ENCODE measurements around the gene PCCB. TPM values are rescaled to one million over a fixed set of nuclear protein-coding genes. Genes with fewer than 3 reads are reported as not detected.
"Not testable (repeated sequence)": the region's sequence is repeated elsewhere in the genome, so short reads cannot be mapped to it uniquely, and the experiment has no call there.

PCCB gene
- total and polyA plus RNA-seq, 8 donors = 26.9 to 44.7 (median 35.9) TPM

DNA sequence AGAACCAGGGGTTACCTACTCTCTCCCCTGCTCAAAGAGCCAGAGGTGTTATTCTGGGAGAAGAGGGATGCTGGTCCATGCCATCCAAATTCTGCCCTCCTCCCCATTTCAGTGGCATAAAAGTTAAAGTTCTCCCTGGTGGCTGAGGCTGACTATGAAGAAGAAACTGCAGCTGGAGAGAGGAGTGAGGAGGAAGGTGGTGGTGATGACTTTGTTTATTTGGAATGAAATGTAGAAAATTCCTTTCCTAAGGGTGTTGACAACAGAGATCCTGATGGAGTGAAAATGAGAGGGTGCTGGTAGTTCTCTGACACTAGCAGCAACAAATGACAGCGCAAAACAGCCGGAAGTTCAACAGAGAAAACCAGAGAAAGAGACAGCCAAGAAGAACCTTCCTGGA is 100.4 kb downstream of the PCCB start:
- peaks cover 0 to 35% of the 10 kb centered on the region in 2 donors for H3K36me3 ChIP-seq
- intact Hi-C loops (cut with DNase I) = no loop called here
- peak overlapping the region; percentile 19 to 44 for H3K27ac ChIP-seq
- TF ChIP-seq, protein P1, sequence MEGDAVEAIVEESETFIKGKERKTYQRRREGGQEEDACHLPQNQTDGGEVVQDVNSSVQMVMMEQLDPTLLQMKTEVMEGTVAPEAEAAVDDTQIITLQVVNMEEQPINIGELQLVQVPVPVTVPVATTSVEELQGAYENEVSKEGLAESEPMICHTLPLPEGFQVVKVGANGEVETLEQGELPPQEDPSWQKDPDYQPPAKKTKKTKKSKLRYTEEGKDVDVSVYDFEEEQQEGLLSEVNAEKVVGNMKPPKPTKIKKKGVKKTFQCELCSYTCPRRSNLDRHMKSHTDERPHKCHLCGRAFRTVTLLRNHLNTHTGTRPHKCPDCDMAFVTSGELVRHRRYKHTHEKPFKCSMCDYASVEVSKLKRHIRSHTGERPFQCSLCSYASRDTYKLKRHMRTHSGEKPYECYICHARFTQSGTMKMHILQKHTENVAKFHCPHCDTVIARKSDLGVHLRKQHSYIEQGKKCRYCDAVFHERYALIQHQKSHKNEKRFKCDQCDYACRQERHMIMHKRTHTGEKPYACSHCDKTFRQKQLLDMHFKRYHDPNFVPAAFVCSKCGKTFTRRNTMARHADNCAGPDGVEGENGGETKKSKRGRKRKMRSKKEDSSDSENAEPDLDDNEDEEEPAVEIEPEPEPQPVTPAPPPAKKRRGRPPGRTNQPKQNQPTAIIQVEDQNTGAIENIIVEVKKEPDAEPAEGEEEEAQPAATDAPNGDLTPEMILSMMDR (IDR thresholded peaks at IDR 0.05) = no peak
- H3K9me3 ChIP-seq = no peaks in the 10 kb centered on the region
- DNase-seq = peak in 2 of 4 donors; percentile 15 to 21
- ATAC-seq = peak; percentile 40
- no peak overlapping the region for H3K4me3 ChIP-seq
- no peaks in the 10 kb centered on the region for H3K27me3 ChIP-seq
- H3K4me1 ChIP-seq = no peaks in the 10 kb centered on the region

DNA sequence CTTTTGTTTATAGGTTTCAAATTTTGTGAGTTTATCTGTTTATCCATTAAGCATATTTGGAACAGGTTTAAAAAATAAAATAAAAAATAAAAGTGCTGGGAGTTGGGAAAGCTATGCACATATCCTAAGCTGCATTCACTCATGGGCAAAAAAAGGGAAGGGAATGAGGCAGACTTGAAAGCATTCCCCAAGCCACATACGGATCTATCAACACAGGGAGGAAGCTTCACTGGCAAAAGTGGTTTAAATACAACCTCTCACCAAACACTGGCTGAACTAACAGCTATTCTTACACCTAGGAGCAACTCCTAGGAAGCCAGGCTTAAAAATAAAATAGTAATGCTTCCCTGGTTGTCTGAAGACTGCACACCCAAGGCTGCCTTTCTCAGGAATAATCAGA is 101.2 kb downstream of the PCCB start:
- DNase-seq = no peak
- intact Hi-C loops (cut with DNase I) = no loop called here
- Histone ChIP-seq H3K27ac (no peak overlapping the region), H3K4me3 (no peak overlapping the region), H3K4me1 (no peaks in the 10 kb centered on the region), H3K9me3 (no peaks in the 10 kb centered on the region), H3K36me3 (peaks cover 0 to 37% of the 10 kb centered on the region in 2 donors), H3K27me3 (no peaks in the 10 kb centered on the region)
- ATAC-seq = no peak
- TF ChIP-seq, protein P1 (IDR thresholded peaks at IDR 0.05) = no peak

DNA sequence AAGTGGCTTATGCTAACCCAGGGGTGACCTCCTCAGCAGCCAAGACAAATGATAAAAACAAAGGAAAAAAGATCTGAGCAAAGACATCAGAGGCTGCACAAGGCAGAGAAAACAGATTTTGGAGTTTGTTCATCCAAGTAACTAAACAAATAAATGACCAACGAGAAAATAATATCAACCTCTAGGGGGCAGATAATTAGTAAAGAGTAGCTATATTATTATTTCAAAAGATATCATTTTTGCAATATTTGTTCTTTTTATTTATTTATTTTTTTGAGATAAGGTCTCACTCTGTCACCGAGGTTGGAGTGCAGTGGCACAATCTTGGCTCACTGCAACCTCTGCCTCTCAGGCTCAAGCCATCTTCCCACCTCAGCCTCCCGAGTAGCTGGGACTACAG is 101.8 kb downstream of the PCCB start:
- TF ChIP-seq, protein P1 (IDR thresholded peaks at IDR 0.05) = no peak
- Histone ChIP-seq H3K4me3 (no peak overlapping the region), H3K27ac (no peak overlapping the region), H3K36me3 (peaks cover 0 to 38% of the 10 kb centered on the region in 2 donors), H3K27me3 (no peaks in the 10 kb centered on the region), H3K9me3 (no peaks in the 10 kb centered on the region), H3K4me1 (no peaks in the 10 kb centered on the region)
- DNase-seq = no peak
- no peak for ATAC-seq
- intact Hi-C loops (cut with DNase I) = no loop called here

DNA sequence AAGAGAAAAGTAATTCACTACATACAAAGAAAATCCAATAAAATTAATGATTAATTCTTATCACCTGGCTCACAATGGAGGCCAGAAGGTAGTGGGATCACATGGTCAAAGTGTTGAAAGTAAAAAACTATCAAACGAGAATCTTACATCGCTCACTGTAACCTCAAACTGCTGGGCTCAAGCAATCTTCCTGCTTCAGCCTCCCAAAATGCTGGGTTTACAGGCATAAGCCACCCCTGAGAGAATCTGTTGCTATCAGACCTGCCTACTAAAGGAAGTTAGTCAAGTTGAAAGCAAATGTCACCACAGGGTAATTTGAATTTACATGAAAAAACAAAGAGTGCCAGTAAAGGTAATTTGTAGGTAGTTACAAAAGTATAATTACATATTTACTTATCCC is 103.3 kb downstream of the PCCB start:
- ATAC-seq = no peak

DNA sequence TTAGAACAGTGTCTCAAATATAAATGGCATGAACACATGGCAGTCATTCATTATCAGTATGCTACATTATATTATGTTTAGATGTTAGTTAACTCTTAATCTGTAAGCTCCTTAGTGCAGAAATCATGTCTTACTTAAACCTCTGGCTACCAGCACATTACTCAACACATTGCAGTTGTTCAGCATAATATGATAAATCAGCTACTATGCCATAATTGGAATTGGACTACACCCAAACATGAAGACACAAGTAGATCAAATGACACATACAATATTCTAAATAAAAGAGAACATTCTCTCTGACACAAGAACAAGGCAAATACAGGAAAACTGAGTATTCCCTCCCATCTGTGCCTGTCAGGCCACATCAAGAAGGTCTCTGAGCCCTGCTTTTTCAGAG is 116.1 kb downstream of the PCCB start:
- Histone ChIP-seq H3K4me1 (no peaks in the 10 kb centered on the region), H3K9me3 (no peaks in the 10 kb centered on the region), H3K4me3 (no peak overlapping the region), H3K27ac (no peak overlapping the region), H3K36me3 (peaks cover 0 to 27% of the 10 kb centered on the region in 2 donors), H3K27me3 (no peaks in the 10 kb centered on the region)
- ATAC-seq (no peak), DNase-seq (no peak)
- intact Hi-C loops (cut with DNase I) = no loop called here
- TF ChIP-seq, protein P1 (IDR thresholded peaks at IDR 0.05) = no peak

More for the DNA sequence above, 103.3 kb downstream of the PCCB start:
- H3K9me3 ChIP-seq = no peaks in the 10 kb centered on the region
- no peak for DNase-seq
- H3K4me1 ChIP-seq = no peaks in the 10 kb centered on the region
- intact Hi-C loops (cut with DNase I) = no loop called here
- H3K36me3 ChIP-seq = peaks cover 0 to 31% of the 10 kb centered on the region in 2 donors
- H3K27me3 ChIP-seq = no peaks in the 10 kb centered on the region
- H3K4me3 ChIP-seq = no peak overlapping the region
- TF ChIP-seq, protein P1 (IDR thresholded peaks at IDR 0.05) = no peak
- no peak overlapping the region for H3K27ac ChIP-seq

DNA sequence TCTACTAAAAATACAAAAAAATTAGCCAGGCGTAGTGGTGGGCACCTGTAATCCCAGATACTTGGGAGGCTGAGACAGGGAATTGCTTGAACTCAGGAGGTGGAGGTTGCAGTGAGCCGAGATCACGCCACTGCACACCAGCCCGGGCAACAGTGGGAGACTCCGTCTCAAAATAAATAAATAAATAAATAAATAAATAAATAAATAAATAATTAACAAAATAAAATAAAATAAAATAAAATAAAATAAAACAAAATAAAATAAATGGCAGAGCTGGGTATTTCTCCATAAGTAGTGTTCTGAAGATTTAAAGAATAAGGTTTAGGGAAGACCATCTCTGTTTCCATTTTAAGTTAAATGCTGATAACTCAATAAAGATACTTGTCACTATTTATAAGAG is 125.7 kb downstream of the PCCB start:
- ATAC-seq; H3K9me3 ChIP-seq; H3K4me3 ChIP-seq; H3K27me3 ChIP-seq; intact Hi-C loops (cut with DNase I); H3K27ac ChIP-seq; H3K4me1 ChIP-seq; DNase-seq: not testable (repeated sequence)
- peaks cover 0 to 17% of the 10 kb centered on the region in 2 donors for H3K36me3 ChIP-seq
